HepG2 (cell line): ENCODE measurements around the gene COX15. TPM values are rescaled to one million over a fixed set of nuclear protein-coding genes. Genes with fewer than 3 reads are reported as not detected.

Source experiments
- ATAC-seq: fragments of 200-7000 bp; cut with Tn5 transposase; 3 replicates; pipeline ENCODE4 v1.9.1; 2020; ENCODE audit warnings: mild to moderate bottlenecking, moderate library complexity
- BruUV-seq: library from RNA; stranded (reverse); fragments of 400-500 nt; replicated peaks from 2 replicates; lab custom pipeline; 2021; lab: Mats Ljungman, UMichigan
- CTCF ChIA-PET: fragments of 300-600 bp; formaldehyde crosslinking; extraction: SDS; loops from one replicate; lab custom pipeline; 2021; ENCODE audit warnings: low total read pairs, inconsistent platforms, low intra/inter-chr PET ratio; lab: Yijun Ruan, JAX
- POLR2A ChIA-PET: fragments of 350-600 bp; sonication (Branson Sonifier 250); formaldehyde crosslinking; loops from one replicate; lab custom pipeline; 2020; ENCODE audit warnings: antibody characterized with exemption, inconsistent platforms; lab: Yijun Ruan, JAX
- DNase-seq: peaks from one replicate; pipeline ENCODE4 v3.0.0-alpha.2; 2015; ENCODE audit warnings: low spot score
- FAIRE-seq: peaks from 3 replicates; lab custom pipeline; 2011; peaks lifted over from hg19 to GRCh38; lab: Jason Lieb, UNC
- H2AFZ ChIP-seq: one replicate; pipeline ENCODE4 v1.6.1; 2011; ENCODE audit warnings: low read length, inconsistent platforms
- H3K27ac ChIP-seq: fragments of 300-600 bp; 3 replicates; pipeline ENCODE4 v1.8.0; 2011; ENCODE audit warnings: mixed run types, mild to moderate bottlenecking, mixed read lengths, low read length, inconsistent platforms; ENCODE audit not compliant: insufficient read depth; ENCODE audit errors: extremely low read length
- H3K27me3 ChIP-seq, 2 experiments: fragments of 200-600 bp in 1 of 2; 2 replicates in 1 of 2; 3 replicates in 1 of 2; pipeline versions ENCODE4 v1.6.0 to v1.8.0; 2011; ENCODE audit warnings: low read length in 2 of 2, mild to moderate bottlenecking in 2 of 2, moderate library complexity in 2 of 2, inconsistent platforms in 1 of 2; ENCODE audit not compliant: insufficient read depth in 2 of 2, control insufficient read depth in 1 of 2
- H3K36me3 ChIP-seq, 2 experiments: fragments of 200-600 bp in 1 of 2; replicated peaks in 1 of 2; 2 replicates in 1 of 2; 3 replicates in 1 of 2; pipeline versions ENCODE4 v1.5.1 to v1.8.0; 2011; ENCODE audit warnings: low read length in 2 of 2, inconsistent platforms in 1 of 2; ENCODE audit not compliant: insufficient read depth in 2 of 2, control insufficient read depth in 1 of 2
- H3K4me1 ChIP-seq: 2 replicates; pipeline ENCODE4 v1.5.1; 2012; ENCODE audit warnings: low read length, inconsistent platforms; ENCODE audit not compliant: insufficient read depth
- H3K4me2 ChIP-seq: 2 replicates; pipeline ENCODE4 v1.6.0; 2011; ENCODE audit warnings: low read depth, low read length, inconsistent platforms
- H3K4me3 ChIP-seq, 3 experiments: fragments of 200-600 bp in 1 of 3; sonication (generic), shearing (Covaris generic) in 1 of 3; replicated peaks in 1 of 3; 2 replicates each; pipeline ENCODE4 v1.5.1; 2011 to 2016; ENCODE audit warnings: low read length in 3 of 3, inconsistent platforms in 2 of 3, low read depth in 2 of 3, mild to moderate bottlenecking in 2 of 3, control low read depth in 1 of 3, mixed read lengths in 1 of 3; ENCODE audit not compliant: insufficient read depth in 1 of 3
- H3K79me2 ChIP-seq: one replicate; pipeline ENCODE4 v1.6.1; 2011; ENCODE audit warnings: low read length, inconsistent platforms; ENCODE audit not compliant: insufficient read depth
- H3K9ac ChIP-seq: 2 replicates; pipeline ENCODE4 v1.6.0; 2011; ENCODE audit warnings: mild to moderate bottlenecking, low read depth, low read length, inconsistent platforms; ENCODE audit not compliant: insufficient read depth
- H3K9me3 ChIP-seq: 2 replicates; pipeline ENCODE4 v1.5.1; 2012; ENCODE audit warnings: mild to moderate bottlenecking, low read length
- H4K20me1 ChIP-seq: 2 replicates; pipeline ENCODE4 v1.6.0; 2011; ENCODE audit warnings: inconsistent platforms, mild to moderate bottlenecking, low read length, moderate library complexity; ENCODE audit not compliant: insufficient read depth
- AHR ChIP-seq: IDR thresholded peaks from 2 replicates; pipeline ENCODE4 v1.6.1; 2018; ENCODE audit warnings: missing genetic modification reagents, missing compliant biosample characterization
- GATAD1 ChIP-seq: IDR thresholded peaks from 2 replicates; pipeline ENCODE4 v1.6.1; 2016; ENCODE audit warnings: missing genetic modification reagents, missing compliant biosample characterization
- HNF4G ChIP-seq, 2 experiments: sonication (generic) in 1 of 2; formaldehyde crosslinking in 1 of 2; IDR thresholded peaks; 2 replicates each; pipeline versions ENCODE4 v1.4.0 to v1.6.1; 2011 to 2020; ENCODE audit warnings: borderline replicate concordance in 2 of 2, low read depth in 2 of 2, mild to moderate bottlenecking in 2 of 2, low read length in 1 of 2, missing genetic modification reagents in 1 of 2, moderate library complexity in 1 of 2
- MTA3 ChIP-seq: sonication (generic); formaldehyde crosslinking; IDR thresholded peaks from 2 replicates; pipeline ENCODE4 v1.4.0; 2020; ENCODE audit warnings: missing genetic modification reagents
- SOX5 ChIP-seq: IDR thresholded peaks from 2 replicates; pipeline ENCODE4 v1.6.1; 2016; ENCODE audit warnings: borderline replicate concordance
- TMF1 ChIP-seq: sonication (generic); formaldehyde crosslinking; IDR thresholded peaks from 2 replicates; pipeline ENCODE4 v1.8.1; 2022; ENCODE audit warnings: low read depth, missing genetic modification reagents
- ZFP82 ChIP-seq: sonication (generic); formaldehyde crosslinking; IDR thresholded peaks from 2 replicates; pipeline ENCODE4 v1.5.1; 2020; ENCODE audit warnings: mild to moderate bottlenecking, missing genetic modification reagents, borderline replicate concordance
- ZNF138 ChIP-seq: sonication (generic); formaldehyde crosslinking; IDR thresholded peaks from 2 replicates; pipeline ENCODE4 v1.5.0; 2020; ENCODE audit warnings: mild to moderate bottlenecking, low read depth, missing genetic modification reagents
- ZNF362 ChIP-seq: sonication (generic); formaldehyde crosslinking; IDR thresholded peaks from 2 replicates; pipeline ENCODE4 v1.4.0; 2020; ENCODE audit warnings: missing genetic modification reagents, mild to moderate bottlenecking, borderline replicate concordance
- ZNF441 ChIP-seq: sonication (generic); formaldehyde crosslinking; IDR thresholded peaks from 2 replicates; pipeline ENCODE4 v1.7.0; 2021; ENCODE audit warnings: missing genetic modification reagents, borderline replicate concordance
- ZNF549 ChIP-seq: sonication (generic); formaldehyde crosslinking; IDR thresholded peaks from 2 replicates; pipeline ENCODE4 v1.5.0; 2020; ENCODE audit warnings: missing genetic modification reagents
- ZNF564 ChIP-seq: sonication (generic); formaldehyde crosslinking; IDR thresholded peaks from 2 replicates; pipeline ENCODE4 v1.8.1; 2023; ENCODE audit warnings: mild to moderate bottlenecking, missing genetic modification reagents
- ZNF567 ChIP-seq: sonication (generic); formaldehyde crosslinking; IDR thresholded peaks from 2 replicates; pipeline ENCODE4 v1.8.1; 2023; ENCODE audit warnings: mild to moderate bottlenecking, missing genetic modification reagents, borderline replicate concordance
- ZNF710 ChIP-seq: sonication (generic); formaldehyde crosslinking; IDR thresholded peaks from 2 replicates; pipeline ENCODE4 v1.5.0; 2020; ENCODE audit warnings: mild to moderate bottlenecking, missing genetic modification reagents, borderline replicate concordance
- WGBS: methylation state at CpG from one replicate; pipeline ENCODE4 v1.1.6; 2017; ENCODE audit warnings: low lambda C conversion rate; 5-methylcytosine and 5-hydroxymethylcytosine counted together
- in situ Hi-C: cut with HindIII; loops from 2 replicates; pipeline ENCODE4 v1.10.0; 2017; ENCODE audit warnings: low pct_unique_long_range_greater_than_20kb; ENCODE audit not compliant: extremely low pct_ligation_motif_present
- intact Hi-C: fragments of 100-400 bp; cut with micrococcal nuclease; formaldehyde crosslinking; loops from one replicate; pipeline ENCODE4 v1.10.0; 2022; ENCODE audit not compliant: unreplicated experiment
- polyA plus RNA-seq, 8 experiments: library from polyadenylated mRNA; depleted of rRNA in 3 of 8; stranded (reverse) in 7 of 8; unstranded in 1 of 8; fragments of >200 nt; fragmentation: Illumina TruSeq in 4 of 8; extraction: Trizol in 4 of 8; gene quantifications; 2 replicates each; pipeline versions ENCODE4 v1.2.1 to v1.2.3, GENCODE V29; 2011 to 2016; ENCODE audit warnings: low read depth in 4 of 8, missing spikeins in 1 of 8, mixed read lengths in 1 of 8; ENCODE audit not compliant: insufficient read depth in 1 of 8
- total RNA-seq, 5 experiments: library from RNA; depleted of rRNA; stranded (reverse); fragments of >200 nt; fragmentation: Illumina TruSeq; extraction: Trizol; gene quantifications; 2 replicates each; pipeline ENCODE4 v1.2.3, GENCODE V29; 2016; ENCODE audit warnings: low read depth in 1 of 5

COX15 gene
- total and polyA plus RNA-seq, 2 of the 13 experiments (the other 11 are each of a cell fraction or from before 2014, with no cell fraction given), result 19.2 to 44.7 TPM

- Histone ChIP-seq H3K4me2 (no peak overlapping the region), H3K4me3 (no peak overlapping the region), H3K9me3 (no peaks in the 10 kb centered on the region), H3K79me2 (no peaks in the 10 kb centered on the region), H3K36me3 (no peaks in the 10 kb centered on the region), H3K27ac (peak overlapping the region; percentile 66), H2AFZ (no peak overlapping the region), H3K4me1 (peaks cover 34% of the 10 kb centered on the region), H3K27me3 (no peaks in the 10 kb centered on the region), H3K9ac (no peak overlapping the region), H4K20me1 (no peaks in the 10 kb centered on the region)
- intact Hi-C loops (no loop called here), in situ Hi-C loops (no loop called here)
- TF ChIP-seq SOX5 (CRISPR knock-in tag) (no peak), HNF4G (IDR thresholded peaks at IDR 0.05; ENCODE audit: borderline replicate concordance, low read depth, low read length) (no peak), HNF4G (CRISPR knock-in tag; IDR thresholded peaks at IDR 0.05; ENCODE audit: borderline replicate concordance, low read depth) (no peak), ZNF710 (CRISPR knock-in tag) (no peak), AHR (no peak), ZNF564 (no peak), ZNF441 (CRISPR knock-in tag) (no peak), ZNF567 (CRISPR knock-in tag) (no peak), TMF1 (CRISPR knock-in tag) (no peak), ZNF138 (CRISPR knock-in tag) (no peak), ZNF549 (CRISPR knock-in tag) (no peak), GATAD1 (no peak), ZNF362 (CRISPR knock-in tag) (no peak), MTA3 (CRISPR knock-in tag) (no peak), ZFP82 (CRISPR knock-in tag) (no peak)
- BruUV-seq, result no TSS peak
- no peak for DNase-seq
- ChIA-PET POLR2A (interaction anchor here (1.4 to 2.6 kb wide), 2 partner anchors 12 to 38 kb away, joined by 5 to 15 read pairs; partner anchors contain the start of genes ABCC2, COX15 and CUTC), CTCF (no interaction called here)
- WGBS, result 84% methylated on average over 5 of the region's 5 CpGs
- FAIRE-seq, result no peak
- no peak for ATAC-seq
Measured at GRCh38 chr10:99769706-99770105, 37.8 kb upstream of the COX15 start.
